AG04449 (cell line): ENCODE results near the gene OTUD6A.
"Not testable (repeated sequence)": the region's sequence is repeated elsewhere in the genome, so short reads cannot be mapped to it uniquely, and the experiment has no call there.

Experiments
- CTCF ChIA-PET: fragments of 350-600 bp; formaldehyde crosslinking; extraction: SDS; loops from one replicate; lab custom pipeline; 2021; ENCODE audit warnings: antibody characterized with exemption; lab: Yijun Ruan, JAX
- POLR2A ChIA-PET: fragments of 400-600, 350-600 bp; formaldehyde crosslinking; extraction: SDS; loops from one replicate; lab custom pipeline; 2020; ENCODE audit warnings: antibody characterized with exemption, inconsistent platforms; lab: Yijun Ruan, JAX
- DNase-seq: peaks from one replicate; pipeline ENCODE4 v3.0.0-alpha.2; 2010; ENCODE audit warnings: low read depth, low spot score
- H3K4me3 ChIP-seq: 2 replicates; pipeline ENCODE4 v1.5.1; 2011; ENCODE audit warnings: low read depth, mild to moderate bottlenecking, control low read depth, low read length
- CTCF ChIP-seq: IDR thresholded peaks from one replicate; pipeline ENCODE4 v1.5.1; 2011; ENCODE audit warnings: mild to moderate bottlenecking, moderate library complexity, low read length, control low read depth, inconsistent platforms; ENCODE audit not compliant: insufficient read depth; ENCODE audit errors: missing control alignments

The OTUD6A gene

GRCh38 chrX:70096052-70096451 is 33.8 kb downstream of the OTUD6A start:
- ChIA-PET CTCF (interaction anchor here (1.0 to 5.0 kb wide), 11 partner anchors 8 to 672 kb away, joined by 3 to 103 read pairs (median 6); partner anchors contain the start of gene IGBP1), POLR2A (no interaction called here)
- DNase-seq: no peak
- H3K4me3 ChIP-seq: no peak overlapping the region
- no peak for TF ChIP-seq CTCF

GRCh38 chrX:70105229-70105628 is 43.0 kb downstream of the OTUD6A start:
- POLR2A ChIA-PET: no interaction called here
- CTCF ChIA-PET: interaction anchor here (1.4 to 1.7 kb wide), 2 partner anchors 8 to 28 kb away, joined by 5 to 6 read pairs; partner anchors contain the start of gene IGBP1
- H3K4me3 ChIP-seq: no peak overlapping the region
- DNase-seq: no peak
- no peak for TF ChIP-seq CTCF

- POLR2A ChIA-PET, H3K4me3 ChIP-seq, CTCF ChIA-PET, DNase-seq: not testable (repeated sequence)
Measured at GRCh38 chrX:70111436-70112026, 49.3 kb downstream of the OTUD6A start.
